Esophagus squamous epithelium (tissue), 4 donors: ENCODE measurements around the gene KAZN.

ENCODE experiments used
- POLR2A ChIP-seq, 4 donors: fragments of 450-650 bp; IDR thresholded peaks; one replicate each; pipeline ENCODE4 v1.6.1; 2017; ENCODE audit warnings: antibody characterized with exemption in 4 of 4, mild to moderate bottlenecking in 4 of 4, moderate library complexity in 3 of 4
- TF ChIP-seq, protein P1 (sequence below), 6 experiments: fragments of 450-650 bp in 4 of 6; fragments of 200-600 bp in 2 of 6; sonication (generic) in 2 of 6; IDR thresholded peaks; one replicate each; pipeline ENCODE4 v1.5.1; 2016 to 2019; ENCODE audit warnings: antibody characterized with exemption in 6 of 6, mild to moderate bottlenecking in 4 of 6, moderate library complexity in 4 of 6

DNA sequence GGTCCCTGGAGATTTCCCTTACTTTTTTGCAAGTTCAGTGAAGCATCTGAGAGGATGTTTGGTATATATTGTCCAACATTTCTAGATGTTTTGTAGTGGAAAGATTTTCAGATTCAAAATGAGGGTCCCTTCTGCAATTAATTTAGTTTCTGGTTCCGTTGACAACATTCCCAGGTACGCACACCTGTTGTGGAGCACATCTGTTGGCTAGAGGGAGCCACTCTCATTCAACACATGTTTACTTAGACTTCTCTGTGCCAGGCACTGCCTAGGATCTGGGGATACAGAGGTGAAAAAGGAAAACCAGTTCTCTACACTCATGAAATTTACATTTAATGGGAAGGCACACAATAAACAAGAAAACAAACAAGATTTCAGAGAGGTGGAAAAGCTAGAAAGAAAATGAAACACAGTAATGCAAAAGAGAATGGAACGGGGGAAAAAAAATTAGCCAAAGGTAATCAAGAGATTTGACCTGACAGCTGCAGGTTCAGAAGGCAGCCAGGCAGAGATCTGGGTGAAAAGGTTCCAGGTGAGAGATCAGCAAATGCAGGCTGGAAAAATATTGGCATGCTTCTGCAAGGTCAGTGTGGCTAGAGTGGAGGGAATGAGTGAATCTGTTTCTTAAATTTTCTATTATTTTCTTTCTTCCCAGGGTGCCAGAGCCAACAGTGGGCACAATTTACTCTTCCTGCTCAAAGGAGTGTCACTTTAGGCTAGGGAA lies 48.4 kb upstream of the KAZN start:
- TF ChIP-seq POLR2A (IDR thresholded peaks at IDR 0.05), result no peak
- TF ChIP-seq, protein P1, sequence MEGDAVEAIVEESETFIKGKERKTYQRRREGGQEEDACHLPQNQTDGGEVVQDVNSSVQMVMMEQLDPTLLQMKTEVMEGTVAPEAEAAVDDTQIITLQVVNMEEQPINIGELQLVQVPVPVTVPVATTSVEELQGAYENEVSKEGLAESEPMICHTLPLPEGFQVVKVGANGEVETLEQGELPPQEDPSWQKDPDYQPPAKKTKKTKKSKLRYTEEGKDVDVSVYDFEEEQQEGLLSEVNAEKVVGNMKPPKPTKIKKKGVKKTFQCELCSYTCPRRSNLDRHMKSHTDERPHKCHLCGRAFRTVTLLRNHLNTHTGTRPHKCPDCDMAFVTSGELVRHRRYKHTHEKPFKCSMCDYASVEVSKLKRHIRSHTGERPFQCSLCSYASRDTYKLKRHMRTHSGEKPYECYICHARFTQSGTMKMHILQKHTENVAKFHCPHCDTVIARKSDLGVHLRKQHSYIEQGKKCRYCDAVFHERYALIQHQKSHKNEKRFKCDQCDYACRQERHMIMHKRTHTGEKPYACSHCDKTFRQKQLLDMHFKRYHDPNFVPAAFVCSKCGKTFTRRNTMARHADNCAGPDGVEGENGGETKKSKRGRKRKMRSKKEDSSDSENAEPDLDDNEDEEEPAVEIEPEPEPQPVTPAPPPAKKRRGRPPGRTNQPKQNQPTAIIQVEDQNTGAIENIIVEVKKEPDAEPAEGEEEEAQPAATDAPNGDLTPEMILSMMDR (IDR thresholded peaks at IDR 0.05), result no peak
